MM.1S (cell line): ENCODE measurements around the gene RGS19.

Experiments
- DNase-seq: peaks from one replicate; pipeline ENCODE4 v3.0.0-alpha.2; 2015
- H2AFZ ChIP-seq: fragments of 300-600 bp; sonication (generic); 2 replicates; pipeline ENCODE4 v1.6.0; 2016; ENCODE audit warnings: antibody characterized with exemption, low read length
- H3F3A ChIP-seq: fragments of 300-600 bp; sonication (generic); 2 replicates; pipeline ENCODE4 v1.6.1; 2016; ENCODE audit warnings: mild to moderate bottlenecking, antibody characterized with exemption, low read length, moderate library complexity, mixed read lengths; ENCODE audit not compliant: insufficient read depth
- H3K27ac ChIP-seq: fragments of 300-600 bp; sonication (generic); 2 replicates; pipeline ENCODE4 v1.5.1; 2016; ENCODE audit warnings: mild to moderate bottlenecking, low read length
- H3K27me3 ChIP-seq: fragments of 300-600 bp; sonication (generic); replicated peaks from 2 replicates; pipeline ENCODE4 v1.6.0; 2016; ENCODE audit warnings: low read length; ENCODE audit not compliant: insufficient read depth
- H3K36me3 ChIP-seq: fragments of 300-600 bp; sonication (generic); replicated peaks from 2 replicates; pipeline ENCODE4 v1.6.1; 2016; ENCODE audit warnings: mild to moderate bottlenecking, low read length, mixed read lengths; ENCODE audit not compliant: insufficient read depth
- H3K4me1 ChIP-seq: fragments of 300-600 bp; sonication (generic); 2 replicates; pipeline ENCODE4 v1.6.1; 2016; ENCODE audit warnings: low read length, mixed read lengths
- H3K4me2 ChIP-seq: fragments of 300-600 bp; sonication (generic); 2 replicates; pipeline ENCODE4 v1.6.0; 2016; ENCODE audit warnings: low read depth, low read length
- H3K4me3 ChIP-seq: fragments of 300-600 bp; sonication (generic); 2 replicates; pipeline ENCODE4 v1.5.1; 2016; ENCODE audit warnings: low read length, mixed read lengths
- H3K79me2 ChIP-seq: fragments of 300-600 bp; sonication (generic); 2 replicates; pipeline ENCODE4 v1.6.1; 2016; ENCODE audit warnings: mixed run types, low read length, mixed read lengths
- H3K9ac ChIP-seq: fragments of 300-600 bp; sonication (generic); 2 replicates; pipeline ENCODE4 v1.6.1; 2016; ENCODE audit warnings: low read length, mixed read lengths
- H3K9me2 ChIP-seq: fragments of 300-600 bp; sonication (generic); replicated peaks from 2 replicates; pipeline ENCODE4 v1.6.1; 2016; ENCODE audit warnings: mild to moderate bottlenecking, low read length, mixed read lengths; ENCODE audit not compliant: insufficient read depth
- H3K9me3 ChIP-seq: fragments of 300-600 bp; sonication (generic); replicated peaks from 2 replicates; pipeline ENCODE4 v1.6.1; 2016; ENCODE audit warnings: mild to moderate bottlenecking, low read length, mixed read lengths; ENCODE audit not compliant: insufficient read depth
- H4K20me1 ChIP-seq: fragments of 300-600 bp; sonication (generic); 2 replicates; pipeline ENCODE4 v1.6.1; 2016; ENCODE audit warnings: mild to moderate bottlenecking, low read length, moderate library complexity, mixed read lengths; ENCODE audit not compliant: insufficient read depth
- CTCF ChIP-seq: fragments of 300-600 bp; sonication (generic); IDR thresholded peaks from 2 replicates; pipeline ENCODE4 v1.5.1; 2016; ENCODE audit warnings: antibody characterized with exemption, low read length, mixed read lengths
- EZH2 ChIP-seq: fragments of 300-600 bp; sonication (generic); optimal IDR thresholded peaks from 2 replicates; pipeline ENCODE3; 2017; ENCODE audit warnings: low read depth, mild to moderate bottlenecking, antibody characterized with exemption, low read length, mixed read lengths
- EZH2phosphoT487 ChIP-seq: fragments of 300-600 bp; sonication (generic); IDR thresholded peaks from 2 replicates; pipeline ENCODE4 v1.6.1; 2018; ENCODE audit warnings: antibody characterized with exemption, low read length

The RGS19 gene

GRCh38 chr20:64069209-64069613 lies 10.1 kb downstream of the RGS19 start:
- Histone ChIP-seq H3K9ac (no peak overlapping the region), H3K4me3 (no peak overlapping the region), H4K20me1 (no peaks in the 10 kb centered on the region), H3K27ac (no peak overlapping the region), H3K27me3 (no peaks in the 10 kb centered on the region), H3K79me2 (no peaks in the 10 kb centered on the region), H3K4me1 (peaks cover 27% of the 10 kb centered on the region), H3F3A (peaks cover 11% of the 10 kb centered on the region), H3K4me2 (no peak overlapping the region), H2AFZ (no peak overlapping the region), H3K9me3 (no peaks in the 10 kb centered on the region), H3K36me3 (no peaks in the 10 kb centered on the region), H3K9me2 (no peaks in the 10 kb centered on the region)
- DNase-seq: no peak
- TF ChIP-seq CTCF (no peak), EZH2 (no peak), EZH2phosphoT487 (no peak)

DNA sequence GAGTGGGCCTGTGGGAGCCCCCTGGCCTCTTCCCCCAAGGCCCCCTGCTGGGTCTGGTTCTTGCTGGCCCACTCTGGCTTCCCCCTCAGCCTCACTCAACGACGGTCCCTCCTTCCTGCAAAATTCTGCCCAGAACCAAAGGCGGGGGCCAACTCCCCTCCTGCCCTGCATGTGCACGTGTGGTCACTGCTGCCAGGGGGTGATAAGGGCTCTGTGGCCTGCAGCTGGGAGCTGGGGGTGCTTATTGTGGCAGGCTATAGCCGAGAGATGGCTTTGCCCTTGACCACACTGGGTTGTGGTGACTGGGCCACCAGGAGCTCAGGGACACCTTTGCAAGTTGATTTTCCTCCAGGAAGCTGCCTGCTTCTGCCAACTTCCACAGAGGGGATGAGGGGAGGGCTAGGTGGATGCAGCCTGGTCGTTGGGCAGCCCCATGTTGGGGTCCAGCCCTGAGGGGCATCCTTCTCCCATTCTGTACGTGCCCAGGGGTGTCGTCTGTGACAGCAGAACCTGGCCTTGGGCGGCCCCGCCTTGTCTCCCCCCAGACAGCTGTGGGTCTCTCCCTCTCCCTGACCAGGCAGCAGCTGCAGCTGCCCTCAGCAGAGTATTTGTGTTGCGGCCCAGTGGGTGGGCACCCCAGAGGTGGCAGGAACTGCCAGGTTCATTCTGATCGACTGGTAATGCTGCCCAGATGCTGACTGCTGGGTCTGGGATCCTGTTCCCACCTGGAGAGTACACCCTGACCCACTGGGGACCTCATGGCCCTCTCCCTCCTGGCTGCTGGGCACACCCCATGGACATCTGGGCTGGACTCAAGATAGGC lies 10.7 kb downstream of the RGS19 start:
- Histone ChIP-seq H3K36me3 (no peaks in the 10 kb centered on the region), H3K4me3 (no peak overlapping the region), H3K4me2 (no peak overlapping the region), H3K9me2 (no peaks in the 10 kb centered on the region), H3F3A (peaks cover 11% of the 10 kb centered on the region), H3K9me3 (no peaks in the 10 kb centered on the region), H2AFZ (no peak overlapping the region), H3K27ac (no peak overlapping the region), H4K20me1 (no peaks in the 10 kb centered on the region), H3K4me1 (peaks cover 32% of the 10 kb centered on the region), H3K9ac (no peak overlapping the region), H3K27me3 (no peaks in the 10 kb centered on the region), H3K79me2 (no peaks in the 10 kb centered on the region)
- DNase-seq: no peak
- TF ChIP-seq EZH2: no peak
- TF ChIP-seq EZH2phosphoT487: no peak
- TF ChIP-seq CTCF: no peak

DNA sequence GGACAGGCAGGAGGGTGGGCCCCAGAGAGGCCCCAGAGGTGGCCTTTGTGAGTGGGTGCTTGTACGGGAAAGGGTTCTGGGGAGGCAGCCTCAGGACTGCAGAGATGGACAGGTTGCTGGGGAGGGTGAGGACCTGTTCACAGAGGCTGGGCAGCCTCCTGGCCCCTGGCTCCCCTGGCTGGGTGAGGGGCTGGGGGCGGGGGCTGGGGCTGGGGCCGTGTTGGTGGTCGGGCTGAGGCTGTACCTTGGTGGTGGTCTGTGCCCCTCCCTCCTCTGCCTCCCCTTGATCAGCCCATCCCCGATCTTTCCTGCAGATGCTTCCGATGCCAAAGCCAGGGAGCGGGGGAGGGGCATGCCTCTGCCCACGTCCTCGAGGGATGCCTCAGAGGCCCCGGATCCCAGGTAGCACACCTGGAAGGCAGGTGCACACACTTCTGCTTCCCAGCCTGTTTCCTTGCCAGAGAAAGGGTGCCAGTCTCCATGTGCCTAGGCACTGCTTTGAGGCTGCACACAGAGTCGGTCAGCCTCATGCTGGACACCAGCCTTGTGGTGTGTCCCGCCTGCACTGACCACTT lies 11.5 kb downstream of the RGS19 start:
- Histone ChIP-seq H3F3A (peaks cover 11% of the 10 kb centered on the region), H3K9me2 (no peaks in the 10 kb centered on the region), H3K4me1 (peaks cover 32% of the 10 kb centered on the region), H3K27me3 (no peaks in the 10 kb centered on the region), H3K4me2 (no peak overlapping the region), H3K27ac (no peak overlapping the region), H4K20me1 (no peaks in the 10 kb centered on the region), H2AFZ (no peak overlapping the region), H3K9ac (no peak overlapping the region), H3K36me3 (no peaks in the 10 kb centered on the region), H3K9me3 (no peaks in the 10 kb centered on the region), H3K79me2 (no peaks in the 10 kb centered on the region), H3K4me3 (no peak overlapping the region)
- TF ChIP-seq EZH2: no peak
- TF ChIP-seq CTCF: no peak
- no peak for TF ChIP-seq EZH2phosphoT487
- no peak for DNase-seq
